ENCODE measurements around the gene PIEZO1.
"Not testable (repeated sequence)": the region's sequence is repeated elsewhere in the genome, so short reads cannot be mapped to it uniquely, and the experiment has no call there.

The PIEZO1 gene

DNA sequence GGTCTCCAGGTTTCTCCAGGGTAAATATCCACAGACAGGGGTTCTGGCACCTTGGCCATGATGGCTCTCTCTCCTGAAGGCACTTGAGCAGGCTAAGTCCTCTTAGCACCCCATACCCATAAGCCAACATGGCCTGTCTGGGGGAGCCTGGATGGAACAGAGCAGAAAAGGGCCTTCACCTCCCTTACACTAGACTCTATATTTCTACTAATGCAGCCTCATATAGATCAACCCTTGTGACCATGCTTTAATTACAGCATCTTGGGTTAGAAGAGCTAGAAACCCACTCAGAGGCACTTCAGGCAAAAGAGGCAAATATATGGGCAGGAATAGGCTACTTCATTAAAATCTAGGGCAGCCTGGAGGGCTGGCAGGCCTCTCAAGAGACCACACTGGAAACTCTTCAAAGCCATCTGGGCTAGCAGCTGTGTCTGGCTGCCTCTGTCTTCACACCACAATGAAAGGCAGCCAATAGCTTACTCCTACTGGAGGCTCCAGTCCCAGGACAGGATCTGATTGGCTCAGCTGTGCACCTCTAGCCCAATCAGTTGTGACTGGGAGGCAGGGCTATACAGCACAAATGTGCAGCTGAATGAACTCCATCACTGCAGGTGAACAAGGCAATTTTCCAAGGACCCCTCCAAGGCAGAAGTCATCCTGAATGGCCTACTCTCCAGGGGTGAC lies 13.9 kb upstream of the PIEZO1 start:
- TF ChIP-seq POLR2AphosphoS5 (IDR thresholded peaks at IDR 0.05; ENCODE audit: low read depth, low read length) (no peak), POU2F2 (IDR thresholded peaks at IDR 0.05; ENCODE audit: low read depth, low read length) (no peak), SPI1 (IDR thresholded peaks at IDR 0.05; ENCODE audit: low read depth, low read length) (no peak)
- FAIRE-seq (no peak), DNase-seq (ENCODE audit: insufficient read length, low spot score) (no peak)

DNA sequence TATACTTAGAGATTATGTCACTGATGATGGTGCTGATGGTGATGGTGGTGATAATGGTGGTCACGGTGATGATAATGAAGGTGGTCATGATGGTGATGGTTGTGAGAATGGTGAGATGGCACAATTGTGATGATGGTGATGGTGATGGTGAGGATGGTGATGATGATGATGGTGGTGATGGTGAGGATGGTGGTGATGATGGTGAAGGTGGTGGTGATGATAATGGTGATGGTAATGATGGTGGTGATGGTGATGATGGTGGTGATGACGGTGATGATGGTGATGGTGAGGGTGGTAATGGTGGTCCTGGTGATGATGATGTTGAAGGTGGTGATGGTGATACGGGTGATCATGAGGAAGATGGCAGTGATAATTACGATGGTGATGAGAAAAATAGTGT lies 13.1 kb upstream of the PIEZO1 start:
- FAIRE-seq, result no peak
- DNase-seq (ENCODE audit: insufficient read length, low spot score), result no peak

DNA sequence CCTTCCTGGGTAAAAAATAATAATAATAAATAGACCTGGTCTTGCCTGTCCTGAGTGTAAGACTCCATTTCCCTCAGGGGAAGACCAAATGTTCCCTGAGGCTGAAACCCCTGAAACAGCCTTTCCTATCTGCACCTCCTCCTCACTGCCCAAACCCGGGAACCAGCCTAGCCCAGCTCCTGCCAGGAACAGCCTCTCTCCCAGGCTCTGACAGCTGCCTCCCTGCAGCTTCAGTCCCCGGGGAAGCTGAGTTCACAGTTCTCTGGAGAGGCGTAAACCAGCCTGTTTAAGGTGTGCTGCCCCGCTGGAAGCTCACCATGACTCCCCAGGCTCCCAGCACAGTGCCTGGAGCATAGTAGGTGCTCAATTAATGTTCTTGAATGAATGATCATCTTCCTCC lies 11.3 kb upstream of the PIEZO1 start:
- DNase-seq (ENCODE audit: insufficient read length, low spot score) (no peak), FAIRE-seq (no peak)
- TF ChIP-seq SPI1 (IDR thresholded peaks at IDR 0.05; ENCODE audit: low read depth, low read length) (no peak), PAX5 (IDR thresholded peaks at IDR 0.05; ENCODE audit: insufficient read depth, low read length, severe bottlenecking) (no peak), POLR2A (IDR thresholded peaks at IDR 0.05; ENCODE audit: low read depth, low read length) (no peak)

More for the DNA sequence above, 13.1 kb upstream of the PIEZO1 start:
- TF ChIP-seq SPI1 (IDR thresholded peaks at IDR 0.05; ENCODE audit: low read depth, low read length), result no peak
- no peak for TF ChIP-seq POLR2A (IDR thresholded peaks at IDR 0.05; ENCODE audit: low read depth, low read length)
- TF ChIP-seq TAF1 (IDR thresholded peaks at IDR 0.05; ENCODE audit: low read depth, low read length), result no peak
- TF ChIP-seq POLR2AphosphoS5 (IDR thresholded peaks at IDR 0.05; ENCODE audit: low read depth, low read length), result no peak
- TF ChIP-seq PAX5 (IDR thresholded peaks at IDR 0.05; ENCODE audit: insufficient read depth, low read length, severe bottlenecking), result no peak
- TF ChIP-seq POU2F2 (IDR thresholded peaks at IDR 0.05; ENCODE audit: low read depth, low read length), result no peak

DNA sequence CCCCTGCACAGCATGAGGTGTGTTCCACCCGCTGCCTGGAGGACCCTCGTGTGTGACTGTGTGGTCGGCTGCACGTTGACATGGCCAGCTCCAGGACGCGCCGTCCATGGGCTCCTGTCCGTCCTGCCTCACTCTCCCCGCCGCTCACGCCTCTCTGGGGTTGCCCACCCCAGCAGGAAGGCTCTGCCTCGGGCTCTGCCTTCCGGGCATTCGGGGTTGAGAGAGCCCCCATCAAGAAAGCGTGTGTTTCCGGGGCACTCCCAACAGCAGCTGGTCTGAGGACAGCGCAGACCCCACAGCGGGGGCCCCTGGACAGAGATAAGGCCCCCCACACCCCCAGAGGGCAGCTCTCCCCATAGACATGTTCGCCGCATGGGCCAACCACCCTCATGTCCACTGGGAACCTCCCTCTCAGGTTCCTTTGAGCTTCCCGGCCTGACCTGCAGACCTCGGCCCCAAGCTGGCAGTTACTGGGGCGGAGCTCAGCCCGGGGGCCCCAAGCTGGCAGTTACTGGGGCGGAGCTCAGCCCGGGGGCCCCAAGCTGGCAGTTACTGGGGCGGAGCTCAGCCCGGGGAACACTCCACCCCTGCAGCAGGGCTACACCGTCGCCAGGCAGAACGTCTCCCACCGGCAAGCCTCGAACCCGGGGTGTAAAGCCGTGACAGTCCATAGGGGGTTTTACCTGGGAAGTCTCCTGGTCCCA lies 8.4 kb upstream of the PIEZO1 start:
- no peak for DNase-seq (ENCODE audit: insufficient read length, low spot score)
- TF ChIP-seq PAX5 (IDR thresholded peaks at IDR 0.05; ENCODE audit: insufficient read depth, low read length, severe bottlenecking) (no peak), TAF1 (IDR thresholded peaks at IDR 0.05; ENCODE audit: low read depth, low read length) (no peak)
- peak; percentile 84 for FAIRE-seq

- FAIRE-seq (no peak), DNase-seq (ENCODE audit: insufficient read length, low spot score) (no peak)
- TF ChIP-seq POLR2AphosphoS5 (IDR thresholded peaks at IDR 0.05; ENCODE audit: low read depth, low read length) (no peak), POLR2A (IDR thresholded peaks at IDR 0.05; ENCODE audit: low read depth, low read length) (no peak), TAF1 (IDR thresholded peaks at IDR 0.05; ENCODE audit: low read depth, low read length) (no peak), PAX5 (IDR thresholded peaks at IDR 0.05; ENCODE audit: insufficient read depth, low read length, severe bottlenecking) (no peak), SPI1 (IDR thresholded peaks at IDR 0.05; ENCODE audit: low read depth, low read length) (no peak), POU2F2 (IDR thresholded peaks at IDR 0.05; ENCODE audit: low read depth, low read length) (no peak)
Observed at GRCh38 chr16:88792668-88793250, 7.7 kb upstream of the PIEZO1 start.

GRCh38 chr16:88792078-88792550 lies 7.1 kb upstream of the PIEZO1 start:
- FAIRE-seq (no peak), DNase-seq (ENCODE audit: insufficient read length, low spot score) (no peak)
- TF ChIP-seq POLR2A (IDR thresholded peaks at IDR 0.05; ENCODE audit: low read depth, low read length), result no peak
- TF ChIP-seq POLR2AphosphoS5 (IDR thresholded peaks at IDR 0.05; ENCODE audit: low read depth, low read length), result no peak
- TF ChIP-seq TAF1 (IDR thresholded peaks at IDR 0.05; ENCODE audit: low read depth, low read length), result no peak
- no peak for TF ChIP-seq PAX5 (IDR thresholded peaks at IDR 0.05; ENCODE audit: insufficient read depth, low read length, severe bottlenecking)
- no peak for TF ChIP-seq SPI1 (IDR thresholded peaks at IDR 0.05; ENCODE audit: low read depth, low read length)
- no peak for TF ChIP-seq POU2F2 (IDR thresholded peaks at IDR 0.05; ENCODE audit: low read depth, low read length)

- FAIRE-seq, result peak; percentile 62
- TF ChIP-seq POLR2A (IDR thresholded peaks at IDR 0.05; ENCODE audit: low read depth, low read length) (no peak), POLR2AphosphoS5 (IDR thresholded peaks at IDR 0.05; ENCODE audit: low read depth, low read length) (no peak), TAF1 (IDR thresholded peaks at IDR 0.05; ENCODE audit: low read depth, low read length) (no peak)
- no peak for DNase-seq (ENCODE audit: insufficient read length, low spot score)
Observed at GRCh38 chr16:88790312-88791211, 5.5 kb upstream of the PIEZO1 start.

DNA sequence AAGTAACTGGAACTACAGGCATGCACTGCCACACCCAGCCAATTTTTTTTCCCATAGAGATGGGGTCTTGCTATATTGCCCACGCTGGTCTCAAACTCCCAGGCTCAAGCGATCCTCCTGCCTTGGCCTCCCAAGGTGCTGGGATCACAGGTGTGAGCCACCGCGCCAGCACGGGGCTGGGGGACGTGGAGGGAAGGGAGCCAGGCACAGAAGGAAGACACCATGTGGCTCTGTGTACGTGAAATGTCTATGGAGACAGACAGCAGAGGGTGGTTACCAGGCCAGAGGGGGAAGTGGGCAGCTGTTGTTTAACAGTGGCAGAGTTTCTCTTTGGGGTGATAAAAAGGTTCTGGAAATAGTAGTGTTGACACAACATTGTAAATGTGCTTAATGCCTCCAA lies 4.6 kb upstream of the PIEZO1 start:
- DNase-seq (ENCODE audit: insufficient read length, low spot score), result no peak
- TF ChIP-seq POU2F2 (IDR thresholded peaks at IDR 0.05; ENCODE audit: low read depth, low read length) (no peak), POLR2AphosphoS5 (IDR thresholded peaks at IDR 0.05; ENCODE audit: low read depth, low read length) (no peak), SPI1 (IDR thresholded peaks at IDR 0.05; ENCODE audit: low read depth, low read length) (peak; percentile 49)
- FAIRE-seq, result no peak

GRCh38 chr16:88788749-88789148 lies 3.7 kb upstream of the PIEZO1 start:
- not testable (repeated sequence) for DNase-seq (ENCODE audit: insufficient read length, low spot score); FAIRE-seq
